ENCODE data around the gene PRCD. TPM values are rescaled to one million over a fixed set of nuclear protein-coding genes. Genes with fewer than 3 reads are reported as not detected.

PRCD gene
- polyA plus RNA-seq, 1 of the 3 experiments (the other 2 are of a cell fraction): 2.2 TPM

DNA sequence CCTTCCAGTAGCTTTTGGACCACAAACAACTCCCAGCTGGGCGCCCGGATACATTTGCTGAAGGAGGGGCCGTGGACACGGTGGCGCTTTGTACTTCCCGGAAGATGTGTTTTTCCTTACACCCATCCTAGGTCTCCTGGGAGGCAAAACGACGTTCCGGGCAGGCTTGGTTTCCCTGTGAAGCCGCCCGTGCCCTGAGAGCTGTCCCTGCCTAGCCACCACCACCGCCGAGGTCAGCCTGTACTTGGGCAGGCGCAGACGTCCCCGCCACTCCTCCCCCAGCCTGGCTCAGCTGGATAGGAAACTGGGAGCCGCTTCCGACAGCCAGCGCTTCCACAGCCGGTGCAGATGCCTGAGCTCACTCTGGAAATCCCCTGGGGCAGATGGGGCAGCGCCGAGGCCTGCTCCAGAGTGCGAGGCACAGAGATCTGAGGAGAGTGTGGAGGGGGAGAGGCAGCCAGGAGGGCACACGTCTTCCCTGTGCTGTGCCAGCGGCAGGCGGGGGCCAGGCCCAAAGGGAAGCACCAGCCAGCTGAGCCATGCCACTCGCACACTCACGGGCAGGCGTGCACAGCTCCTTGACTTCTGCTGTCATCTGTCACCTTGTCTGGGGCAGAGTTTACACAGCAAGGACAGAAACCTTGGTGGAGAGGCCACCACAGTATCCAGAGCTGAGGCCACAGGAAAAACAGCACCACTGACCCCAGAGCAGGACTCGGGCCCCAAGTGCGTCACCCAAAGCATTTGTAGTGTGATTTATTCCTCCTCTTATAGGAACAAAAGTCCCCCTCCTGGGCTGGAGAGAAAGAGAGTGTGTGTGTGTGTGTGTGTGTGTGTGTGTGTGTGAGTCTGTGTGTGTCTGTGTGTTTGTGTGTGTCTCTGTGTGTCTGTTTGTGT is 41.6 kb upstream of the PRCD start:
- Histone ChIP-seq H3K79me2 (ENCODE audit: insufficient read depth) (peaks cover 24% of the 10 kb centered on the region; the same call in 1 of the 2 replicates), H3K9ac (peak overlapping the region; percentile 24; the same call in 1 of the 2 replicates), H3F3A (replicated peaks; ENCODE audit: insufficient read depth) (peaks cover 15% of the 10 kb centered on the region), H2AFZ (ENCODE audit: low read depth) (no peak overlapping the region; the same call in 1 of the 2 replicates), H3K4me1 (ENCODE audit: control insufficient read depth in 1 of 2, insufficient read depth in 2 of 2, low read depth in 1 of 2, low read length in 1 of 2) (peaks cover 23 to 71% of the 10 kb centered on the region in 2 experiments; a peak in 3 of 4 replicates), H4K20me1 (ENCODE audit: insufficient read depth) (no peaks in the 10 kb centered on the region), H3K27me3 (ENCODE audit: insufficient read depth) (no peaks in the 10 kb centered on the region), H3K4me3 (ENCODE audit: low read depth in 2 of 2, low read length in 1 of 2) (no peak overlapping the region), H3K36me3 (replicated peaks in 1 of 2; ENCODE audit: control insufficient read depth in 1 of 2, insufficient read depth in 2 of 2, low read length in 1 of 2) (no peaks in the 10 kb centered on the region), H3K27ac (ENCODE audit: low read depth in 2 of 2, low read length in 1 of 2) (peak overlapping the region; percentile 48 to 93), H3K9me2 (no peaks in the 10 kb centered on the region), H3K4me2 (peak overlapping the region; percentile 92), H3K9me3 (no peaks in the 10 kb centered on the region)
- TF ChIP-seq MXI1 (IDR thresholded peaks at IDR 0.05; ENCODE audit: low read depth, low read length) (peak; percentile 95), CHD2 (IDR thresholded peaks at IDR 0.05; ENCODE audit: low read length, partially characterized antibody) (peak; percentile 92), ELF1 (IDR thresholded peaks at IDR 0.05) (no peak), EZH2phosphoT487 (IDR thresholded peaks at IDR 0.05; ENCODE audit: borderline replicate concordance, low read depth) (no peak), RCOR1 (IDR thresholded peaks at IDR 0.05; ENCODE audit: low read length) (peak; percentile 96), NRF1 (IDR thresholded peaks at IDR 0.05; ENCODE audit: low read depth, low read length) (peak; percentile 67), GABPA (IDR thresholded peaks at IDR 0.05; ENCODE audit: low read depth) (peak; percentile 49), JUND (IDR thresholded peaks at IDR 0.05) (no peak), SIN3A (IDR thresholded peaks at IDR 0.05; ENCODE audit: borderline replicate concordance, low read depth, low read length) (peak; percentile 92), SMC3 (IDR thresholded peaks at IDR 0.05; ENCODE audit: low read depth, low read length) (peak; percentile 28; the same call in 1 of the 2 replicates), EP300 (IDR thresholded peaks at IDR 0.05; ENCODE audit: borderline replicate concordance in 1 of 2, low read depth in 1 of 2, low read length in 1 of 2) (peak in 1 of 2 experiments; percentile 66; a peak in 2 of 4 replicates), POLR2AphosphoS5 (IDR thresholded peaks at IDR 0.05; ENCODE audit: low read depth, low read length) (peak; percentile 20; the same call in 1 of the 2 replicates), TCF12 (IDR thresholded peaks at IDR 0.05) (peak; percentile 72), RFX5 (IDR thresholded peaks at IDR 0.05; ENCODE audit: low read length) (peak; percentile 5), FOXJ3 (CRISPR knock-in tag; IDR thresholded peaks at IDR 0.05) (peak; percentile 34; the same call in 1 of the 2 replicates), RAD21 (IDR thresholded peaks at IDR 0.05; ENCODE audit: low read length) (peak; percentile 40), NFIC (IDR thresholded peaks at IDR 0.05; ENCODE audit: borderline replicate concordance) (peak; percentile 49; the same call in 1 of the 2 replicates)
- TF ChIP-seq, protein P1, sequence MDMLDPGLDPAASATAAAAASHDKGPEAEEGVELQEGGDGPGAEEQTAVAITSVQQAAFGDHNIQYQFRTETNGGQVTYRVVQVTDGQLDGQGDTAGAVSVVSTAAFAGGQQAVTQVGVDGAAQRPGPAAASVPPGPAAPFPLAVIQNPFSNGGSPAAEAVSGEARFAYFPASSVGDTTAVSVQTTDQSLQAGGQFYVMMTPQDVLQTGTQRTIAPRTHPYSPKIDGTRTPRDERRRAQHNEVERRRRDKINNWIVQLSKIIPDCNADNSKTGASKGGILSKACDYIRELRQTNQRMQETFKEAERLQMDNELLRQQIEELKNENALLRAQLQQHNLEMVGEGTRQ (IDR thresholded peaks at IDR 0.05; ENCODE audit: borderline replicate concordance, low read depth, low read length): 0 out of 2 replicates have a peak, but pooled peaks have one; percentile 22
- TF ChIP-seq, protein P2, sequence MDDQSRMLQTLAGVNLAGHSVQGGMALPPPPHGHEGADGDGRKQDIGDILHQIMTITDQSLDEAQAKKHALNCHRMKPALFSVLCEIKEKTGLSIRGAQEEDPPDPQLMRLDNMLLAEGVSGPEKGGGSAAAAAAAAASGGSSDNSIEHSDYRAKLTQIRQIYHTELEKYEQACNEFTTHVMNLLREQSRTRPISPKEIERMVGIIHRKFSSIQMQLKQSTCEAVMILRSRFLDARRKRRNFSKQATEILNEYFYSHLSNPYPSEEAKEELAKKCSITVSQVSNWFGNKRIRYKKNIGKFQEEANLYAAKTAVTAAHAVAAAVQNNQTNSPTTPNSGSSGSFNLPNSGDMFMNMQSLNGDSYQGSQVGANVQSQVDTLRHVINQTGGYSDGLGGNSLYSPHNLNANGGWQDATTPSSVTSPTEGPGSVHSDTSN (IDR thresholded peaks at IDR 0.05): peak; percentile 52
- TF ChIP-seq, protein P3, sequence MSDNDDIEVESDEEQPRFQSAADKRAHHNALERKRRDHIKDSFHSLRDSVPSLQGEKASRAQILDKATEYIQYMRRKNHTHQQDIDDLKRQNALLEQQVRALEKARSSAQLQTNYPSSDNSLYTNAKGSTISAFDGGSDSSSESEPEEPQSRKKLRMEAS (IDR thresholded peaks at IDR 0.05; ENCODE audit: low read depth): peak; percentile 98
- TF ChIP-seq, protein P4, sequence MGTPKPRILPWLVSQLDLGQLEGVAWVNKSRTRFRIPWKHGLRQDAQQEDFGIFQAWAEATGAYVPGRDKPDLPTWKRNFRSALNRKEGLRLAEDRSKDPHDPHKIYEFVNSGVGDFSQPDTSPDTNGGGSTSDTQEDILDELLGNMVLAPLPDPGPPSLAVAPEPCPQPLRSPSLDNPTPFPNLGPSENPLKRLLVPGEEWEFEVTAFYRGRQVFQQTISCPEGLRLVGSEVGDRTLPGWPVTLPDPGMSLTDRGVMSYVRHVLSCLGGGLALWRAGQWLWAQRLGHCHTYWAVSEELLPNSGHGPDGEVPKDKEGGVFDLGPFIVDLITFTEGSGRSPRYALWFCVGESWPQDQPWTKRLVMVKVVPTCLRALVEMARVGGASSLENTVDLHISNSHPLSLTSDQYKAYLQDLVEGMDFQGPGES (IDR thresholded peaks at IDR 0.05; ENCODE audit: low read depth, low read length): no peak
- TF ChIP-seq, protein P5, sequence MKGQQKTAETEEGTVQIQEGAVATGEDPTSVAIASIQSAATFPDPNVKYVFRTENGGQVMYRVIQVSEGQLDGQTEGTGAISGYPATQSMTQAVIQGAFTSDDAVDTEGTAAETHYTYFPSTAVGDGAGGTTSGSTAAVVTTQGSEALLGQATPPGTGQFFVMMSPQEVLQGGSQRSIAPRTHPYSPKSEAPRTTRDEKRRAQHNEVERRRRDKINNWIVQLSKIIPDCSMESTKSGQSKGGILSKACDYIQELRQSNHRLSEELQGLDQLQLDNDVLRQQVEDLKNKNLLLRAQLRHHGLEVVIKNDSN (IDR thresholded peaks at IDR 0.05; ENCODE audit: borderline replicate concordance, low read depth): no peak
- ChIA-PET CTCF (interaction anchor here (1.1 to 56.8 kb wide), 10 partner anchors 9 to 218 kb away, joined by 3 to 1687 read pairs (median 26); partner anchors contain the start of genes AANAT, RHBDF2 and UBE2O), POLR2A (interaction anchor here (0.6 to 1.6 kb wide), 5 partner anchors 40 to 981 kb away, joined by 3 to 6 read pairs (median 4); partner anchors contain the start of gene PRPSAP1)
- peak; percentile 96 for DNase-seq
- 34% methylated on average over 28 of the region's 31 CpGs for WGBS (ENCODE audit: low lambda C conversion rate)

Measured in SK-N-SH (cell line).